DOHH2 (cell line): Measurements from ENCODE around the gene SDCCAG8.

Experiments
- EZH2phosphoT487 ChIP-seq: fragments of 200-600 bp; sonication (generic); IDR thresholded peaks from 2 replicates; pipeline ENCODE4 v1.6.1; 2017; ENCODE audit warnings: borderline replicate concordance, mild to moderate bottlenecking, antibody characterized with exemption, low read length, moderate library complexity, mixed read lengths
- TF ChIP-seq, protein P1 (sequence below): fragments of 200-600 bp; sonication (generic); IDR thresholded peaks from one replicate; pipeline ENCODE4 v1.5.1; 2014; ENCODE audit warnings: antibody characterized with exemption, mild to moderate bottlenecking, low read depth, low read length; ENCODE audit not compliant: poor library complexity, severe bottlenecking

DNA sequence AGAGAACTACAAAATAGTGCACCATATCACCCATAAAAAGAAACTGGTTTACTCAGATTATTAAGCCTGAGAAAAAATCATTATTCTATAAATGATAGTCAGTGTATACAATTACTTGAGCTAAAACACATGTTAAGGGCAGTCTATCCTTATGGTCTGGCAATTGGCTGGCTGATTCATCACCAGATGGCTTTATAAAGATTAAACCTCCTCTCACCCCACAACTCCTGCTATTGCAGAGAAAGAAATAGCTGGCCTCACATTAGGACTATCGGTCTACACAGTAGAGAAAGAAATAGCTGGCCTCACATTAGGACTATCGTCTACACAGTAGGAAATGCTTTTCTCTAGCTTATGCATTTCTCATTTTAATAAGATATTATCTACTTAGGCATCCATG, 21.9 kb upstream of the SDCCAG8 start:
- TF ChIP-seq, protein P1, sequence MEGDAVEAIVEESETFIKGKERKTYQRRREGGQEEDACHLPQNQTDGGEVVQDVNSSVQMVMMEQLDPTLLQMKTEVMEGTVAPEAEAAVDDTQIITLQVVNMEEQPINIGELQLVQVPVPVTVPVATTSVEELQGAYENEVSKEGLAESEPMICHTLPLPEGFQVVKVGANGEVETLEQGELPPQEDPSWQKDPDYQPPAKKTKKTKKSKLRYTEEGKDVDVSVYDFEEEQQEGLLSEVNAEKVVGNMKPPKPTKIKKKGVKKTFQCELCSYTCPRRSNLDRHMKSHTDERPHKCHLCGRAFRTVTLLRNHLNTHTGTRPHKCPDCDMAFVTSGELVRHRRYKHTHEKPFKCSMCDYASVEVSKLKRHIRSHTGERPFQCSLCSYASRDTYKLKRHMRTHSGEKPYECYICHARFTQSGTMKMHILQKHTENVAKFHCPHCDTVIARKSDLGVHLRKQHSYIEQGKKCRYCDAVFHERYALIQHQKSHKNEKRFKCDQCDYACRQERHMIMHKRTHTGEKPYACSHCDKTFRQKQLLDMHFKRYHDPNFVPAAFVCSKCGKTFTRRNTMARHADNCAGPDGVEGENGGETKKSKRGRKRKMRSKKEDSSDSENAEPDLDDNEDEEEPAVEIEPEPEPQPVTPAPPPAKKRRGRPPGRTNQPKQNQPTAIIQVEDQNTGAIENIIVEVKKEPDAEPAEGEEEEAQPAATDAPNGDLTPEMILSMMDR, result no peak
- no peak for TF ChIP-seq EZH2phosphoT487
